ENCODE measurements around the gene SREBF2. TPM values are rescaled to one million over a fixed set of nuclear protein-coding genes. Genes with fewer than 3 reads are reported as not detected.

Gene SREBF2
- total RNA-seq, 1 experiment from 2014 or later = 40.0 TPM

- Histone ChIP-seq H3K36me3 (ENCODE audit: low read depth, low read length) (peaks cover 8% of the 10 kb centered on the region), H3K27me3 (ENCODE audit: low read length) (no peaks in the 10 kb centered on the region), H3K79me2 (ENCODE audit: low read length) (peaks cover 20% of the 10 kb centered on the region), H3K9ac (ENCODE audit: low read length) (no peak overlapping the region), H3K27ac (ENCODE audit: low read length) (no peak overlapping the region), H3K9me3 (ENCODE audit: low read length) (no peaks in the 10 kb centered on the region), H3F3A (ENCODE audit: low read length, unreplicated experiment) (no peaks in the 10 kb centered on the region), H3K4me1 (ENCODE audit: insufficient read depth, low read length) (peaks cover 21% of the 10 kb centered on the region), H3K4me2 (ENCODE audit: low read length) (no peak overlapping the region), H3K4me3 (ENCODE audit: low read length) (no peak overlapping the region), H4K20me1 (ENCODE audit: low read length) (no peaks in the 10 kb centered on the region), H2AFZ (ENCODE audit: low read length) (no peak overlapping the region), H3K9me2 (replicated peaks; ENCODE audit: low read length) (no peaks in the 10 kb centered on the region)
- ATAC-seq (no peak), DNase-seq (no peak)
- no peak for TF ChIP-seq EZH2phosphoT487 (IDR thresholded peaks at IDR 0.05; ENCODE audit: borderline replicate concordance, low read length)
- TF ChIP-seq EZH2 (IDR thresholded peaks at IDR 0.05; ENCODE audit: low read length, unreplicated experiment) = no peak
- TF ChIP-seq CTCF (conservative IDR thresholded peaks at IDR 0.05; ENCODE audit: low read depth, low read length) = no peak
- intact Hi-C loops (cut with micrococcal nuclease) = no loop called here
- CTCF ChIA-PET = no interaction called here
- POLR2A ChIA-PET (ENCODE audit: unreplicated experiment) = interaction anchor here (0.7 kb wide), 1 partner anchor 261 kb away, joined by 7 read pairs; the partner anchor contains the start of gene SNU13
- BruUV-seq (replicated peaks) = no TSS peak
These were observed 116.5 kb downstream of the SREBF2 start for GRCh38 chr22:41949297-41949965.

- no peaks in the 10 kb centered on the region for H3K27me3 ChIP-seq (ENCODE audit: low read length)
- H4K20me1 ChIP-seq (ENCODE audit: low read length) = no peaks in the 10 kb centered on the region
- H3K4me2 ChIP-seq (ENCODE audit: low read length) = no peak within 1 kb of the TSS
- TF ChIP-seq EZH2 (IDR thresholded peaks at IDR 0.05; ENCODE audit: low read length, unreplicated experiment) (no peak), CTCF (conservative IDR thresholded peaks at IDR 0.05; ENCODE audit: low read depth, low read length) (no peak), EZH2phosphoT487 (IDR thresholded peaks at IDR 0.05; ENCODE audit: borderline replicate concordance, low read length) (no peak)
- H3K27ac ChIP-seq (ENCODE audit: low read length) = no peak within 1 kb of the TSS
- no peaks in the 10 kb centered on the region for H3K9me2 ChIP-seq (replicated peaks; ENCODE audit: low read length)
- H3K4me3 ChIP-seq (ENCODE audit: low read length) = no peak within 1 kb of the TSS
- no peak within 1 kb of the TSS for H3K9ac ChIP-seq (ENCODE audit: low read length)
- no peaks in the 10 kb centered on the region for H3K36me3 ChIP-seq (ENCODE audit: low read depth, low read length)
- BruUV-seq (replicated peaks) = no TSS peak
- H2AFZ ChIP-seq (ENCODE audit: low read length) = no peak within 1 kb of the TSS
- peaks cover 13% of the 10 kb centered on the region; the same call in 1 of the 2 replicates for H3K4me1 ChIP-seq (ENCODE audit: insufficient read depth, low read length)
- POLR2A ChIA-PET (ENCODE audit: unreplicated experiment) = no interaction called here
- H3K9me3 ChIP-seq (ENCODE audit: low read length) = no peaks in the 10 kb centered on the region
- ATAC-seq (no peak), DNase-seq (no peak)
- H3K79me2 ChIP-seq (ENCODE audit: low read length) = no peaks in the 10 kb centered on the region
- CTCF ChIA-PET = no interaction called here
- H3F3A ChIP-seq (ENCODE audit: low read length, unreplicated experiment) = no peaks in the 10 kb centered on the region
- intact Hi-C loops (cut with micrococcal nuclease) = no loop called here
These were observed 119.1 kb downstream of the SREBF2 start, which contains the start of gene SMIM45 for GRCh38 chr22:41951898-41952474. Gene SMIM45 (plus strand): TSS chr22:41952150.

- Histone ChIP-seq H3K9me3 (ENCODE audit: low read length) (no peaks in the 10 kb centered on the region), H3K9ac (ENCODE audit: low read length) (no peak overlapping the region), H3K9me2 (replicated peaks; ENCODE audit: low read length) (no peaks in the 10 kb centered on the region), H3K27ac (ENCODE audit: low read length) (no peak overlapping the region), H3F3A (ENCODE audit: low read length, unreplicated experiment) (no peaks in the 10 kb centered on the region), H4K20me1 (ENCODE audit: low read length) (no peaks in the 10 kb centered on the region), H3K4me1 (ENCODE audit: insufficient read depth, low read length) (peaks cover 6% of the 10 kb centered on the region; the same call in 1 of the 2 replicates), H3K4me2 (ENCODE audit: low read length) (no peak overlapping the region), H3K79me2 (ENCODE audit: low read length) (no peaks in the 10 kb centered on the region), H2AFZ (ENCODE audit: low read length) (no peak overlapping the region), H3K27me3 (ENCODE audit: low read length) (no peaks in the 10 kb centered on the region), H3K4me3 (ENCODE audit: low read length) (no peak overlapping the region), H3K36me3 (ENCODE audit: low read depth, low read length) (no peaks in the 10 kb centered on the region; the same call in 1 of the 2 replicates)
- TF ChIP-seq EZH2phosphoT487 (IDR thresholded peaks at IDR 0.05; ENCODE audit: borderline replicate concordance, low read length) (no peak), CTCF (conservative IDR thresholded peaks at IDR 0.05; ENCODE audit: low read depth, low read length) (no peak), EZH2 (IDR thresholded peaks at IDR 0.05; ENCODE audit: low read length, unreplicated experiment) (no peak)
- POLR2A ChIA-PET (ENCODE audit: unreplicated experiment) = no interaction called here
- DNase-seq (no peak), ATAC-seq (no peak)
- BruUV-seq (replicated peaks) = no TSS peak
- intact Hi-C loops (cut with micrococcal nuclease) = no loop called here
- CTCF ChIA-PET = no interaction called here
These were observed 119.8 kb downstream of the SREBF2 start for GRCh38 chr22:41952713-41953112.

Data from PC-3 (cell line).